GM18907 (cell line): ENCODE measurements around the gene GRIK4.

Experiments
- ATAC-seq: cut with Tn5 transposase; IDR thresholded peaks from one replicate; pipeline ENCODE4 v1.9.1; 2021; ENCODE audit warnings: mild to moderate bottlenecking, moderate library complexity; ENCODE audit not compliant: unreplicated experiment

Gene GRIK4

GRCh38 chr11:120969993-120970392, 458.4 kb downstream of the GRIK4 start:
- no peak for ATAC-seq

- no peak for ATAC-seq
Observed at GRCh38 chr11:120971825-120972224, 460.3 kb downstream of the GRIK4 start.

- no peak for ATAC-seq
Observed at GRCh38 chr11:120972621-120973020, 461.1 kb downstream of the GRIK4 start.

- ATAC-seq = no peak
Observed at GRCh38 chr11:120973501-120973900, 462.0 kb downstream of the GRIK4 start.

- ATAC-seq = no peak
Observed at GRCh38 chr11:120974466-120974865, 462.9 kb downstream of the GRIK4 start.

- ATAC-seq = no peak
Observed at GRCh38 chr11:120974965-120975364, 463.4 kb downstream of the GRIK4 start.

GRCh38 chr11:120977266-120978137, 466.0 kb downstream of the GRIK4 start:
- ATAC-seq = no peak

- ATAC-seq = no peak
Observed at GRCh38 chr11:120978701-120979100, 467.2 kb downstream of the GRIK4 start.

- ATAC-seq = no peak
Observed at GRCh38 chr11:120985718-120986569, 474.4 kb downstream of the GRIK4 start.

- ATAC-seq = no peak
Observed at GRCh38 chr11:120988603-120989002, 477.1 kb downstream of the GRIK4 start.

GRCh38 chr11:120991830-120992686, 480.5 kb downstream of the GRIK4 start:
- no peak for ATAC-seq

- no peak for ATAC-seq
Observed at GRCh38 chr11:120994091-120994859, 482.7 kb downstream of the GRIK4 start.

- no peak for ATAC-seq
Observed at GRCh38 chr11:120995184-120995583, 483.6 kb downstream of the GRIK4 start.

GRCh38 chr11:120996973-120997372, 485.4 kb downstream of the GRIK4 start:
- no peak for ATAC-seq

GRCh38 chr11:120998581-120998980, 487.0 kb downstream of the GRIK4 start:
- ATAC-seq = no peak

- ATAC-seq = no peak
Observed at GRCh38 chr11:121004206-121004840, 492.8 kb downstream of the GRIK4 start.

- ATAC-seq = no peak
Observed at GRCh38 chr11:121006922-121007321, 495.4 kb downstream of the GRIK4 start.

GRCh38 chr11:121008551-121008950, 497.0 kb downstream of the GRIK4 start:
- no peak for ATAC-seq

GRCh38 chr11:121012091-121012490, 500.5 kb downstream of the GRIK4 start:
- no peak for ATAC-seq

- ATAC-seq = no peak
Observed at GRCh38 chr11:121018746-121019145, 507.2 kb downstream of the GRIK4 start.
